Stimulated activated CD8-positive, alpha-beta memory T cell treated with anti-CD3 and anti-CD28 coated beads, Interleukin-4, amount 100 ng/mL, for 4 hours (primary cell): ENCODE measurements around the gene CSTF2.
"Not testable (repeated sequence)": the region's sequence is repeated elsewhere in the genome, so short reads cannot be mapped to it uniquely, and the experiment has no call there.

Experiments
- DNase-seq, 2 donors: peaks; one replicate each; pipeline ENCODE4 v3.0.0-alpha.2; 2020; ENCODE audit warnings: low read depth in 2 of 2, low spot score in 1 of 2

The CSTF2 gene, protein sequence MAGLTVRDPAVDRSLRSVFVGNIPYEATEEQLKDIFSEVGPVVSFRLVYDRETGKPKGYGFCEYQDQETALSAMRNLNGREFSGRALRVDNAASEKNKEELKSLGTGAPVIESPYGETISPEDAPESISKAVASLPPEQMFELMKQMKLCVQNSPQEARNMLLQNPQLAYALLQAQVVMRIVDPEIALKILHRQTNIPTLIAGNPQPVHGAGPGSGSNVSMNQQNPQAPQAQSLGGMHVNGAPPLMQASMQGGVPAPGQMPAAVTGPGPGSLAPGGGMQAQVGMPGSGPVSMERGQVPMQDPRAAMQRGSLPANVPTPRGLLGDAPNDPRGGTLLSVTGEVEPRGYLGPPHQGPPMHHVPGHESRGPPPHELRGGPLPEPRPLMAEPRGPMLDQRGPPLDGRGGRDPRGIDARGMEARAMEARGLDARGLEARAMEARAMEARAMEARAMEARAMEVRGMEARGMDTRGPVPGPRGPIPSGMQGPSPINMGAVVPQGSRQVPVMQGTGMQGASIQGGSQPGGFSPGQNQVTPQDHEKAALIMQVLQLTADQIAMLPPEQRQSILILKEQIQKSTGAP

GRCh38 chrX:100819837-100820666, at the start of gene CSTF2:
Gene CSTF2 (plus strand): TSS chrX:100820391. CDS start chrX:100820417, 26 bp downstream.
- peak; percentile 39 to 54 for DNase-seq

GRCh38 chrX:100796371-100796770, 23.8 kb upstream of the CSTF2 start:
- DNase-seq, result not testable (repeated sequence)

- DNase-seq, result no peak
These were observed 22.8 kb upstream of the CSTF2 start for GRCh38 chrX:100797359-100797758.

- DNase-seq, result no peak
These were observed 21.5 kb upstream of the CSTF2 start for GRCh38 chrX:100798484-100799214.

DNA sequence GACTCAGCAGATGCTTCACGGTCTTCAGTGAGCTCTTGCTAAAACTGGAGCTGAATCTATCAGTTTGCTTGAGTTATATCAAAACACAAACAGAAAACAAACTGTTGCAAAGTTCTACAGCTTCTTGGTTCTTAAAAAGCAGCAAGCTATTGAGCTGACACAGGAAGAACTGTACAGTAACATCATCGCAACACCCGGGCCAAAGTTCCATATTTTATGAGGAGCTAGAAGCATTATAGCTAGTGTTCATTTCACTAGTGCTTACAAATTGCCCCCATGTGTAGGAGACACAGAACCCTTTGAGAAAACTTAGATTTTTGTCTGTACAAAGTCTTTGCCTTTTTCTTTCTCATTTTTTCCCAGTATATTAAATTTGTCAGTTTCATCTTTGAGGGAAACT, 17.3 kb upstream of the CSTF2 start:
- no peak for DNase-seq

DNA sequence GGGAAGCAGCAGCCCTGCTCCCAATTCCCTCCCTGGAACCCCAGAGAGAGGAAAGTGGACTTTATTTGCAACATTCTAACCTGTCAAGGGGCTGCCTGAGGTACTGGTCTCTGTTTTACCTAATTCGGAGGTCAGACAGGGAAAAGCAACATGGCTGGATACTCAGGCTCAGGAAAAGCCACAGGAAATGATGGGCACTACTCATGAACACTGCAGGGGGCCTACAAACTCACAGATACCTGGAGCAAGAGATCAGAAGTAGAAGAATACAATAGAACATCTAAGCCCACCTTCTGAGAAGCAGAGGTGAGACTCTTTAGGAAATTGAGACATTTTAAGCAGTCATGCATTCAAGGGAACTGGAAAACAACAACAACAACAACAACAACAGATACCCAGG, 15.4 kb upstream of the CSTF2 start:
- DNase-seq, result no peak

DNA sequence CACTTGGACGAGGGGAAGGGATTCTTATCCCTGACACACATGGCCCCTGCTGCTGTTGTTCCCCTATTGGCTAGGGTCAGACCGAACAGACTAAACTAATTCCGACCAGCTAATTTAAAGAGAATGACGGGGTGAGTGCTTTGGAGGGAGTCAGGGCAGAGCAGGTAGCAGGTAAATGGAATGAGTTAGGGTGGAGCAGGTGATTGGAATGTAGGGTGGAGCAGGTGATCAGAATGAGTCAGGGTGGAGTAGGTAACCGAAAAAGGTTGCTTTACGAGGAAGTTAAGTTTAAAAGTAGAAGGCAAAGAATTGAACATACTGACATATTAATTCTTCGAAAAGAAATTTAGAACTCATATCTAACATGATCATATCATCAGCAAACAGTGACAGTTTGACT, 11.9 kb upstream of the CSTF2 start:
- DNase-seq, result not testable (repeated sequence)

DNA sequence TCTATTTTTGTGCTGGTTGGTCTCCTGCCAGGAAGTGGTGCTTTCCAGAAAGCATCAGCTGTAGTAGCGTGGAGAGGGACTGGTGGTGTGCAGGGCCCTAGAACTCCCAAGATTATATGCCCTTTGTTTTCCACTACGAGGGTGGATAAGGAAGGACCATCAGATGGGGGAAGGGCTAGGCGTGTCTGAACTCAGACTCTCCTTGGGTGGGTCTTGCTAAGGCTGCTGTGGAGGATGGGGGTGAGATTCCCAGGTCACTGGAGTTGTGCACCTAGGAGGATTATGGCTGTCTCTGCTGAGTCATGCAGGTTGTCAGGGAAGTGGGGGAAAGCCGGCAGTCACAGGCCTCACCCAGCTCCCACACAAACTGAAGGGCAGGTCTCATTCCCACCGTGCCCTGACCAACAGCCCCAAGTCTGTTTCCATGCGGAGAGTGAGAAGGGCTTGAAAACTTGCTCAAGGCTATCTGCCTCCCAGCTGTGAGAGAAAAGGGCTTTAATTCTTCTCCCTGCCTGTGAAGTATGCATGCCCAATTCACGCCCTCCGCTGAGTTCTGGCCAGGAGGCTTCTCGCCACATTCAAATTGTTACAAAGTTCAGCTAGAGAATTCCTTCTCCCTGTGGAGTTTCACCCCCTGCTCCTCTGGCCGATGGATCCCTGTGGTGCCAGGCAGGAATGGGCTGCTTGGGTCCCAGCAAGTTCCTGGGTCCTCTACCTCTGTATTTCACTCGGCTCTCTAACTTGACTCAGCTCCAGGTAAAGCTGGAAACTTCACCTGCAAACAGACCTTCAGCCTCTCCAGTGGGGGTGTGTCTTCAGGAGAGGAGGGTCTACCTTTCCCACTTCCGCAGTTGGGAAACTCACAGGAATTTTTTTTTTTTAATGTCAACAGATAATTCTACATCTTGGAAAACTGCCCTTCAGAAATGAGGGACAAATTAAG, 7.7 kb upstream of the CSTF2 start:
- DNase-seq, result no peak

DNA sequence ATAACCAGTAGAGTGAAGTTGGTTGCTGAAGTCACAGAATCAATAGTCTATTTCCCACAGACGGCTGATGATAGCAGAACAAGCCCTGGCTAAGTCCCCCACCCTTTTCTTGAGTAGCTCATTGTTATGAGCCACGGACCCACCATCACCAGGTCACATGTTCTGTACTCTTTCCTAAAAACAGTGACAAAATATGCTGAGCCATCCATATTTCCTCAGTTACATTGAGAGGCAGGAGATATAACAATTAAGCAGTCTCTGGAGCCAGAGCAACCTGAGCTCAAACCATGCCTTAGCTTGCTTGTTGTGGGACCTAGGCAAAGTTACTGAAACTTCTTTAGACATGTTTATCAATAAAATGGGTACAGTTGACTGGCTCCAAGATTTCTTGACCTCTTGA, 2.9 kb upstream of the CSTF2 start:
- DNase-seq, result no peak

DNA sequence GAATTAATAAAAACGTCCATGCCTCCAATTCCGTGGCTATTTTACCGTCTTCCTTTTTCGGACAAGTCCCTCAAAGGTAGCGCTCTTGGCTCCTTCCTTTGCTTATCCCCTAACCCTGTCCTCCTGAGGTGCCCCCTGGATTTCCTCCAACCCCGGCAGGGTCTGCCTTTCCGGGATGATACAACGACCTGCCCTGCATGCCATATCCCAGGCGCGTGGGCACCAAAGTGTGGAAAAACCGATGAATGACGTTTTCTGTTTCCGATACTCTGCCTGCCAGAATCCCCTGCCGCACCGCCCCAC, 706 bp upstream of the CSTF2 start:
- peak in 1 of 2 donors; percentile 14 for DNase-seq

DNA sequence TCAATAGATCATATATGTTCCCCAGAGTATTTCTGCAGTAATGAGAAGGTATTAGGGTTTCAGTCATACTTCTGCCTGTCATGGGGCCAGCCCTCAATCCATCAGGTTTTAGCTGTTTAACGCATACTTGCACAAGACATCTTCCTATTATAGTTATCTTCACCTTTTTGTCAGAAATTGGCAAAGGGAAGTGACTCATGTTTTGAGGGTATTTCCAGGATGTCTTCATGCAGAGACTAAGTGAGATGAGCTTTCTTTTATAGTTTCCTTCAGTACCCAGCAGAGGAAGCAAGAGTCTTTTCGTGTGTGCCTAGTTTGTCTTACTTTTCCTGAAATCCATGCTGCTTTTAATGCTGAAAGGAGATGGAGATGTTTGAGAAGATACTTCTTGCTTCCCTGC, 9.5 kb downstream of the CSTF2 start:
- DNase-seq, result no peak

GRCh38 chrX:100830143-100830542, 10.0 kb downstream of the CSTF2 start:
- no peak for DNase-seq

- no peak for DNase-seq
These were observed 10.4 kb downstream of the CSTF2 start for GRCh38 chrX:100830547-100830946.

DNA sequence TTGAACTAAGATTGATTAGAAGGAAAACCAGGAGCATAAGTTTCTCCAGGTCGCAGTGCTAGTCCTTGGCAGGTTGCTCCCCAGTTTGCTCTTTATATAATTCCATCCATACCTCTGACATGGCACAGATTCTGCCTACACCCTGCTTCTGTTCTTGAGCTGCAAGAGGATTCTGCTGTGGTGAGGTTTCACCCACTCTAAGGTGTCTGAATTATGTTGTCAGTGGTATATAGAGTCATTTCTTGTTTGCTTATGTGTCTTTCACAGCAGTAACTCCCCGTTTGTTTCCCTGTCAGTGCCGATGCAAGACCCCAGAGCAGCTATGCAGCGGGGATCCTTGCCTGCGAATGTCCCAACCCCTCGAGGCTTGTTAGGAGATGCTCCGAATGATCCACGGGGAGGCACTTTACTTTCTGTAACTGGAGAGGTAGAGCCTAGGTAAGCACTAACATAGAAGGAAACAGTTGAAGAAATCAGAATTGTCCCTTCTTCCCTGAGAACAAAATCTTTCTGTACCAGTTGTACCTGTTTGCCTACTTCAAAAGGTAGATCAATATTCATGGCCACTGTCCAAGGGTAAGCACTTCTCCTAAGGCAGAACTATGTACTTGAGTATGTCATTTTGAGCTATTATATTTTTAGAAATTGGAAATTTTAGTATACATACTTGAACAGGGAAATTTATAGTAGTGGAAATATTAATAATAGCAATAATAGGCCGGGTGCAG, 11.2 kb downstream of the CSTF2 start:
- DNase-seq, result no peak

- no peak for DNase-seq
These were observed 30.1 kb downstream of the CSTF2 start for GRCh38 chrX:100850317-100850716.

GRCh38 chrX:100852810-100853209, 32.6 kb downstream of the CSTF2 start:
- no peak for DNase-seq

GRCh38 chrX:100863326-100863864, 43.2 kb downstream of the CSTF2 start:
- DNase-seq, result no peak

DNA sequence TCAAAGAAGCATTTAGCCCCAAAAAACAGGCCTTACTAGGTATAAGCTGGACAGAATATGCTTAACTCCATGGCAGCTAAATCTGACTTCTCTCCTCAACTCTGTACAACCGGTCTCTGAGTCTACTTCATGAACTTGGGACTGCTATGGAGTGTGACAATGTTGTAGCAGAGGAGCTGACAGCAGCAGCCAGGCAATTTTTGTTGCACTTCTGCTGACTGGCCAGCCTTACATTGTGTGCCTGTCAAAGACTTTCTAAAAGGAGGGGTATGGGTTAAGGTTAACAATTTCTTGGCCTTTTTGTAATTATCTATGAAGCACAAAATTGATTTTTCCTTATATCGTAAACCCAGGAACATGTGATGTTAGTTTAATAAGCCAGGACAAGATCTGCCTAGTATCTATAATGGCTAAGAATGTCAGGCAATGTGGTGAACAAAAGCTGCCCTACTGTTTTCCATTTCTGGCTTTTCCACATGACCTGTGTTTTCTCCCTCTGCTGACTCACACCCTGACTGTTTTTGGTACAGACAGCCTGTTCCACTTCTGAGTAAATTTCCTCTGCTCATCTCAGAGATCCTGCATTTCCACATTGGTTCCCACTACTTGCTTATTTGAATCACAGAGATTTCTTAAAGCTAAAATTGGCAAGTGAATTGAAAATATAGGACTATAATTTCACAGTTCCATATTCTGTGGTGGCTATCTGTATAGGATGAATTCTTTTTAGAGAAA, 44.6 kb downstream of the CSTF2 start:
- no peak for DNase-seq

- DNase-seq, result no peak
These were observed 48.1 kb downstream of the CSTF2 start for GRCh38 chrX:100868273-100868672.
